AG04449 (cell line): ENCODE data around the gene TLCD1.

Experiments used
- CTCF ChIA-PET: fragments of 350-600 bp; formaldehyde crosslinking; extraction: SDS; loops from one replicate; lab custom pipeline; 2021; ENCODE audit warnings: antibody characterized with exemption; lab: Yijun Ruan, JAX
- POLR2A ChIA-PET: fragments of 400-600, 350-600 bp; formaldehyde crosslinking; extraction: SDS; loops from one replicate; lab custom pipeline; 2020; ENCODE audit warnings: antibody characterized with exemption, inconsistent platforms; lab: Yijun Ruan, JAX
- DNase-seq: peaks from one replicate; pipeline ENCODE4 v3.0.0-alpha.2; 2010; ENCODE audit warnings: low read depth, low spot score
- H3K4me3 ChIP-seq: 2 replicates; pipeline ENCODE4 v1.5.1; 2011; ENCODE audit warnings: low read depth, mild to moderate bottlenecking, control low read depth, low read length
- CTCF ChIP-seq: IDR thresholded peaks from one replicate; pipeline ENCODE4 v1.5.1; 2011; ENCODE audit warnings: mild to moderate bottlenecking, moderate library complexity, low read length, control low read depth, inconsistent platforms; ENCODE audit not compliant: insufficient read depth; ENCODE audit errors: missing control alignments

Gene TLCD1

DNA sequence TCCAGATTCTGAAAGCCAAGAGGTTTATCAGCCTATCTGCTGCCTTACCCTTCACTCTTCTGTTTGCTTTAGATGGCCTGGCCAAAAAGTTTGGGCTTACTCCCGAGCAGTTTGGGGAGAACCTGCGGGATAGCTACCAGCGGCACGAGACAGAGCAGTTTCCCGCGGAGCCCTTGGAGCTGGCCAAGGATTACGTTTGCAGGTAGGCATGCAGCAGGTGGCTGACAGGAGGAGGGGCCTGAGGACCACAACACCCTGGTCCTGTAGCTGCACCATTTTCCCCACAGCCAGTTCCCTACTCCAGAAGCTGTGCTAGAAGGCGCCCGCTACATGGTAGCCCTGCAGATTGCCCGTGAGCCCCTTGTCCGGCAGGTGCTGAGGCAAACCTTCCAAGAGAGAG lies 43.4 kb downstream of the TLCD1 start:
- no peak for DNase-seq
- CTCF ChIA-PET: interaction anchor here (1.0 to 1.8 kb wide), 4 partner anchors 9 to 81 kb away, joined by 4 to 7 read pairs (median 5); no protein-coding TSS in a partner anchor
- no peak overlapping the region for H3K4me3 ChIP-seq
- no peak for TF ChIP-seq CTCF
- POLR2A ChIA-PET: interaction anchor here (1.2 to 1.8 kb wide), 2 partner anchors 21 to 28 kb away, joined by 3 to 6 read pairs; partner anchors contain the start of genes PROCA1, SDF2 and SUPT6H

GRCh38 chr17:28675980-28676379 lies 50.1 kb downstream of the TLCD1 start:
- ChIA-PET CTCF (interaction anchor here (0.6 to 2.0 kb wide), 7 partner anchors 10 to 76 kb away, joined by 3 to 4 read pairs (median 3); partner anchors contain the start of gene TLCD1), POLR2A (no interaction called here)
- TF ChIP-seq CTCF: no peak
- DNase-seq: no peak
- H3K4me3 ChIP-seq: no peak overlapping the region

DNA sequence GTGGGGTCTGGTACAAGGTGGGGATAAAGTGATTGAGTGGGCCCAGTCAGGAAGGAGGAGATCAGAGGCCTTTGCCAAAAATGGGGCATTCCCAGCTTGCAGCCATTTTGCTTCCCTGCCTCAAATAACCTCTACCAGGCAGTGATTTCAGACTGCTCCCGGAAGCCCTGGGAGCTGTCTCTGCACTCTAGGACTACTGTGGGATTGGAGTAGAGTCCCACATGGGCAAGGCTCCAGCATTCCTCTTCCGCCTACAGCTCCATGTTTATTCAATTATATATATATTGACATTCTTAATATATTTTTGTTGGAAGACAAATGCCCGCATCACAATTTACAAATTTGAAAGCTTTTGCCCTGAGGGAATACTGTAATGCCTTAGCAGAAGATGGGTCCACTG lies 50.5 kb downstream of the TLCD1 start:
- DNase-seq: no peak
- no peak for TF ChIP-seq CTCF
- POLR2A ChIA-PET: no interaction called here
- CTCF ChIA-PET: interaction anchor here (0.6 to 2.0 kb wide), 8 partner anchors 9 to 75 kb away, joined by 3 to 4 read pairs (median 3); partner anchors contain the start of gene TLCD1
- H3K4me3 ChIP-seq: no peak overlapping the region
